ENCODE data around the gene LRRC8D.

The LRRC8D gene

GRCh38 chr1:89943846-89944781 lies 123.3 kb downstream of the LRRC8D start:
- DNase-seq: no peak

- DNase-seq: no peak
These were observed 125.1 kb downstream of the LRRC8D start for GRCh38 chr1:89945852-89946476.

GRCh38 chr1:89946532-89946931 lies 125.7 kb downstream of the LRRC8D start:
- no peak for DNase-seq

GRCh38 chr1:89948722-89949345 lies 128.0 kb downstream of the LRRC8D start:
- no peak for DNase-seq

GRCh38 chr1:89949991-89950624 lies 129.3 kb downstream of the LRRC8D start:
- DNase-seq: no peak

- no peak for DNase-seq
These were observed 129.9 kb downstream of the LRRC8D start for GRCh38 chr1:89950703-89951102.

GRCh38 chr1:89951766-89952604 lies 131.2 kb downstream of the LRRC8D start:
- DNase-seq: no peak

GRCh38 chr1:89952605-89953130 lies 131.8 kb downstream of the LRRC8D start:
- no peak for DNase-seq

GRCh38 chr1:89953131-89953626 lies 132.3 kb downstream of the LRRC8D start:
- DNase-seq: peak; percentile 27

- no peak for DNase-seq
These were observed 133.1 kb downstream of the LRRC8D start for GRCh38 chr1:89953929-89954328.

GRCh38 chr1:89954401-89954800 lies 133.6 kb downstream of the LRRC8D start:
- no peak for DNase-seq

GRCh38 chr1:89955311-89956205 lies 134.7 kb downstream of the LRRC8D start:
- no peak for DNase-seq

GRCh38 chr1:89957107-89957506 lies 136.3 kb downstream of the LRRC8D start:
- no peak for DNase-seq

GRCh38 chr1:89958851-89959654 lies 138.2 kb downstream of the LRRC8D start:
- DNase-seq: no peak

GRCh38 chr1:89959719-89960118 lies 138.9 kb downstream of the LRRC8D start:
- DNase-seq: no peak

GRCh38 chr1:89962024-89962741 lies 141.4 kb downstream of the LRRC8D start:
- DNase-seq: no peak

GRCh38 chr1:89962742-89963075 lies 141.9 kb downstream of the LRRC8D start:
- no peak for DNase-seq

GRCh38 chr1:89965193-89965768 lies 144.4 kb downstream of the LRRC8D start:
- no peak for DNase-seq

- no peak for DNase-seq
These were observed 145.8 kb downstream of the LRRC8D start for GRCh38 chr1:89966656-89967055.
